NCI-H146 (cell line): ENCODE measurements around the gene SULT1C4.
A peak's percentile ranks its signal among the peaks of the same experiment; 100 is the strongest.
"Not testable (repeated sequence)": the region's sequence is repeated elsewhere in the genome, so short reads cannot be mapped to it uniquely, and the experiment has no call there.

Source experiments
- DNase-seq: peaks from one replicate; lab custom pipeline; 2025; lab: John Stamatoyannopoulos, UW

SULT1C4 gene

DNA sequence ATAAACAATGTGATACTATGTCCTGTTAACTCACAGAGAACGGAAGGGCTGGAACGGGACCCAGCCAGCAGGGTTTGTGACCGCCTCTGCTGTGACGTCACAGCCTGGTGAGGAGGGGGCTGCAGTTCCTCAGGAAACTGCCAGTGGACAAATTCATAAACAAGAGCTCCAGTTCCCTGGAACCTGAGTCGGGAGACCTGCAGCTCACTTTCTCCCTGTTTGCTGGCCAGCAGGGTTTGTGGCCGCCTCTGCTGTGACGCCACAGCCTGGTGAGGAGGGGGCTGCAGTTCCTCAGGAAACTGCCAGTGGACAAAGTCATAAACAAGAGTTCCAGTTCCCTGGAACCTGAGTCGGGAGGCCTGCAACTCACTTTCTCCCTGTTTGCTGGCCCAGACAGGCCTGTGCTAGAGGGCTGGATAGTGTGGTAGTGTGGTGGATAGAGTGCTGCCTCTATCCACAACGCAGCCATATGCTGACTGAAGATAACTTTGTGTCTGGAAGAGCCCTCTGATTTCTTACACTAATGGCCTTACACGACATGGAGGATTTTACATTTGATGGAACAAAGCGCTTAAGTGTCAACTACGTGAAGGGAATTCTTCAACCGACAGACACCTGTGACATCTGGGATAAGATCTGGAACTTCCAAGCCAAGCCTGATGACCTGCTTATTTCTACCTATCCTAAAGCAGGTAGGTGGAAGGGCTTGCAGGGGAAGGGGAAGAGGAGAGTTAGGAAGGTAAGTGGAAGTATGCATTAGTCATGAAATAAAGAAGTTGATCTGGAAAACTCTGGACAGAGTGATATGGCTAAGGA lies at the start of gene SULT1C4:
SULT1C4 (plus strand) TSS at position 140 of the 816 bp plus-strand sequence; CDS start at position 524, 384 bp downstream.
- peak; percentile 77 for DNase-seq

DNA sequence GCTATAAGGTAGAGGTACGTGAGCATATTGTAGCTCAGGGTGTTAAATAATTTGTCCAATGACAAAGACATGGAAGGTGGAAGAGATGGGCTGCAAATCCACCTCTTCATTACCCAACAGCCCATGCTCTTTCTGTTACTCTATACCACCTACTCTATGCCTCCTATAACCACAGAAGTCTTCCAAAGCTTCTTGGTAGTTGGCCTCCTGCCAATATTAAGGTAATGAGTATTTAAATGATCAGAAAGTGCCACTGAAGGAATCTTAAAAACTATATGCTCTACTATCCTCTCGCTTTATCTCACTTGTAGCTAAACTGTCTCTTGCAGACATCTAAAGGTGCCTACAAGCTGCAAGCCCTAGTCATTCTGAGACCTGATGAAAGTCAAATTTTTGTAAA lies 48.0 kb upstream of the SULT1C4 start:
- DNase-seq = no peak

DNA sequence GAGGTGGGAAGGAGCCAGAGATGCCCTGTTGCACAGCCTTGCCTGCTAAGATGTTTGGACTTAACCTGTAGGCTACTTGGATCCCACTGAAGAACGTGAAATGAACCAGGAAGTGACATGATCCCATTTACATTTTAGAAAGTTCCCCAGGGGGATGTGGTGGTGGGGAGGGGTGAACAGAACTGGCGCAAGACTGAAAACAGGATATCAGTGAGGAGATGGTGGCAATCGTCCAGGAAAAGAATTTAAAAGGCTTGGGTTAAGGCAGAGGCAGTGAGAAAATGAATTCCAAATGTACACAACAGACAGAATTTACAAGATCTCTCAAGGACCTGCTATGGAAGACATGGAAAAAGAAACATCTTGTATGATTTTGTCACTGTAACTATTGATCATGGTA lies 46.8 kb upstream of the SULT1C4 start:
- no peak for DNase-seq

DNA sequence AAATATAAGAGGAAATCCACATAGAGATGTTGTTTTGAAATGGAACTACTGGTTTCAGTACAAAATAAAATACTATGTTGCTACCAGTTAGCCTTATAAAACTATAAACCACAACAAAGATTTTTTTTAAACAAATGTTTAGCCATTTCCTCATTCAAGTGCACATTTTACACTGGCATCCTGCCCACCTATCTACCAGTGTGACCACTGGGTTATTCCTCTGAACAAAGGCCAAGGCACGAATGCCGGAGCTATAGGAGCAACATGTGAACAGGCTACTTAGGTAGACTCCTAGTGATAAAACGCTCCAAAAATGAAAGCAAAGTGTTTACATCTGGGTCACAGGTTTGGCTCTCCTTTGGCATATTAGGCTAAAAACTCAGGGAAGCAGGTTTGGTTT lies 31.8 kb upstream of the SULT1C4 start:
- no peak for DNase-seq

DNA sequence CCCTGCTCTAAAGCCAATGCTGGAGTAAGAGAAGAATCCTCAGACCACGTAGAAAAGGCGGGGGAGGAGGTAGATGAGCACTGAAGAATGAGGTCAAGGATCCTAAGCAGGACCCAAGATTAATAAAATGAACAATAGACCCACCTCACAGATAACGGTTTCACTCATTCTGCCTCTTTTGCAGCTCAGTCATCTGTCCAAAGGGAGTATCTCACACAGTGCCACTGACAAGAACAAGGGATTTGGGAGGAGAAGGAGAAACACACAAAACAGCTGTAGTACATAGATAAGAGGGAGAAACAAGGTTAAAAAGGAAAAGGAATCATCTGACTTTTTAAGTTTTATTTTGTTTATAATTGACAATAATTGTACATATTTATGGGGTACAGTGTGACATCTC lies 30.9 kb upstream of the SULT1C4 start:
- DNase-seq = no peak

DNA sequence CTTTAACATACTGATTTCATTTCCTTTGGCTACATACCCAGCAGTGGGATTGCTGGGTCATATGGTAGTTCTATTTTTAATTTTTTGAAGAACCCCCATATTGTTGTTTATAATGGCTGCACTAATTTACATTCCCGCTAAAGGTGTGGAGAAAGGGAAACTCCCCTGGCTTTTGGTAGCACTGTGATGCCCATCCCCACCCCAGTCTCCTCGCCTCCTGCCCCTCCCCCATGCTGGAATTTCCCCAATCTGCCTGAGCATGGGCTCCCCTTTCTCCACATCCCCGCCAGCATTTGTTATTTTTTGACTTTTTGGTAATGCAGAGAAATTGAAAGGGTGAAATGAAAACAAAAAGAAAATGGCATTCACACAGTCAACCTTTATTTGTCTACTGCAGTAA lies 30.0 kb upstream of the SULT1C4 start:
- no peak for DNase-seq

DNA sequence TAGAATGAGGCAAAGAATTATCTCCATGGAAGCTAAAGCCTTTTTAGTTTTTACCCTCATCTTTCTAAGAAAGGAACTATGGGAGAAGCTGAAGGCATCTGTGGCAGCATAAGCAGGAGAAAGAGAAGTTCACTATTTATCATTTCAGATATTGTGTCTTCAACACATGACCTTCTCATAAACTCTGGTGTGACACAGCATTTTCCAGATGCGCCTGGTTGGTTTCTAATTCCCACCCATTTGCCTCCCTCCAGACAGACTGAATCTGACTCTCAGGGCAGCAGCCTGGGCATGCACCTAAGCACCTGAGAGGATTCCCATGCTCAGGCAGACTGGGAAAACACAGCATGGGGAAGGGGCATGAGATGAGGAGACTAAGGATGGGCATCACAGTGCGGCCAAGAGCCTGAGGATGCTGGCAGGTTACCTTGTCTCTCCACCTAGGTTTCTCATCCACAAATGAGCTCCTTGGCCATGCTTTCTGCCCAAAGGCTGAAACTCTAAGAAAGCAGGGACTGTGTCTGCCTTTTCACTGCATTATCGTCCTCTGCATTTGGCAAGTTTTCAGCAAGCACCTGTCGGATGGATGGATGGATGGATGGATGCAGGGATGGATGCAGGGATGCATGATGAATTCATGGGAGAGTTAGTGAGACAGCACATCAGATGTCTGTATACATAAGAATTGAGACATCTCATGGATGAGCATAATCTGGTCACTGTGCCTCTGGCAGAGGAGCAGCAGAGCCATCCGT lies 28.8 kb upstream of the SULT1C4 start:
- no peak for DNase-seq

DNA sequence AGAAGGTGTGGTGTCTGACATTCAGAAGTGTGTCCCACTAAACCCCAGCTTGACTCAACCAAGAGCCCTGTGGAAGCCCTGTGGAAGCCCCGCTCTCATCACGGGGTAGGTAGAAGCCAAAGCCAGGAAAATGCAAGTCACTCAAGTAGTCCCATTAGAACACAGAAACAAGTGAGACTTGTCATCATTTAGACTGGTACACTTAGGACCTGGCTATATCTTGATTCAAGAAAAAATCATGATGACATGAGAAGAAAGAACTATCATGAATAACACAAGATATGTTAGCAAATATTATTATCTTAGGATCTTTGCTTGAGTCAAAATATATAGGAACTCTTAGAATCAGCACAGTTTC lies 28.2 kb upstream of the SULT1C4 start:
- DNase-seq = no peak

DNA sequence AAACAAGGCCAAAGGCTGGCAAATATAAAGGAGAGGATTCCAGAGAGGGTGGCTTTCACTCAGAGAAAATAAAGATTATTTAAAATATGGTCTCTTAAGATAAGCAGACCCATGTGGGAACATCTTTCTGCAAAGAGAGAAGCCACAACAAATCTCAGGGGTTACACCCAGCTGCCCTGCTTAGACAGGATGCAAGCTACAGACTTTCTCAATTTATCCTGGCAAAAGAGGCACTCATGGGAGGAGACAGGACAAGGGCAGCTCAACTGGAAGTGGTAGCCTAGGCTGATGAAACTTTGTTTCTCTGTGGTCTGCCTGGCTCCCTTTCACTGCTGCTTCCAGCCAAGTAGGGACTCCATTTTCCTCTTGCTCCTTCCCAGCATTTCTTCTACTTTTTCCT lies 25.9 kb upstream of the SULT1C4 start:
- DNase-seq = no peak

DNA sequence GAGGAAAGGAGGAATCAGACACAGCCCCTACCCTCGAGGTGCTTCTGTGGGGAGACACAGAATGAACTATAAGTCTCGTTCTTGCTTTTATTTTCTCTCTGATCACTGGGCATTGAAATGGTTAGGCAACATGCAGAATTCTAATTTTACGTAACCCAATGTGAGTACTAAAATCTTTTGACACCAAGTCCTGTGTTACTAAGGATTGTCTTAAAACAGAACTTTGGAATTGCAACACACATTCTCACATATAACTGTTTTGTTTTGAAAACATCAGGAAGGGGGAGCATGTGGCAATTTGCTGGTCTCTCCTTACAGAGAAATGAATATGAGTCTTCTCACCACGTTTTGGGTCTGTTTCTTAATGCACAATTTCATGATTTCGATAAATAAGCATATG lies 23.6 kb upstream of the SULT1C4 start:
- no peak for DNase-seq

DNA sequence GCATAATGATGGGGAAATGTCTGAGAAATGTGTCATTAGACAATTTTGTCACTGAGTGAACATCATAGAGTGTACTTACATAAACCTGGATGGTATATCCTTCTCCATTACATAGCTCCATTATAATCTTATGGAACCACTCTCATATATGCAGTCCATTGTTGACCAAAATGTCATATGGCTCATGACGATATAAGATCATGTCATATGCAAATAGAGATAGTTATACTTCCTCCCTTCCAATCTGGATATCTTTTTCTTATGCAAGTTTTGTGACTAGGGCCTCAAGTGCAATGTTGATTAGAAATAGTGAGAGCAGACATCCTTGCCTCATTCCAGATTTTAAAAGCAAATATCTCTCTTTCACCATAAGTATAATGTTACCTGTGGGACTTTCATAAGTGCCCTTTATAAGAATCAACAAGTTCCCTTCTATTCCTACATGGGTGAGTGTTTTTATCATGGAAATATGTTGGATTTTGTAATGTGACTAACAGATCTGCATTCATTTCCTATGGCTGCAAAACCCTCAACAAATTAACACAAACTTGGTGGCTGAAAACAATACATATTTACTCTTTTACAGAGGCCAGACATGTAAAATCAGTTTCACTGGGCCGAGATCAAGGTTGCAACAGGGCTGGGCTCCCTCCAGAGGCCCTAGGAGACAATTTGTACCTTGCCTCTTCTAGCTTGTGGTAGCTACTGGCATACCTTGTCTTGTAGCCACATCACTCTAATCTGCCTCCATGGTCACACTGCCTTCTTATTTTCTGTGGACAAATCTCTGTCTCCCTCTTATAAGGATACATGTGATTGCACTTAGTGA lies 21.6 kb upstream of the SULT1C4 start:
- no peak for DNase-seq

DNA sequence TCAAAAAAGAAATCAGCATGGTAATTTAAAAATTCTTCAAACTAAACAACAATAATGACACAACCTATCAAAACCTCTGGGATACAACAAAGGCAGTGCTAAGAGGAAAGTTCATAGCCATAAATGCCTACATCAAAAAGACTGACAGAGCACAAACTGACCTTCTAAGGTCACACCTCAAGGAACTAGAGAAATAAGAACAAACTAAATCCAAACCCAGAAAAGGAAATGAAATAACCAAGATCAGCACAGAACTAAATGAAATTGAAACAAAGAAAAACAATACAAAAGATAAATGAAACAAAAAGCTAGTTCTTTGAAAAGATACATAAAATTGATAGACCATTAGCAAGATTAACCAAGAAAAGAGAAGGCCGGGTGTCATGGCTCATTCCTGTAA lies 18.4 kb upstream of the SULT1C4 start:
- DNase-seq = not testable (repeated sequence)

DNA sequence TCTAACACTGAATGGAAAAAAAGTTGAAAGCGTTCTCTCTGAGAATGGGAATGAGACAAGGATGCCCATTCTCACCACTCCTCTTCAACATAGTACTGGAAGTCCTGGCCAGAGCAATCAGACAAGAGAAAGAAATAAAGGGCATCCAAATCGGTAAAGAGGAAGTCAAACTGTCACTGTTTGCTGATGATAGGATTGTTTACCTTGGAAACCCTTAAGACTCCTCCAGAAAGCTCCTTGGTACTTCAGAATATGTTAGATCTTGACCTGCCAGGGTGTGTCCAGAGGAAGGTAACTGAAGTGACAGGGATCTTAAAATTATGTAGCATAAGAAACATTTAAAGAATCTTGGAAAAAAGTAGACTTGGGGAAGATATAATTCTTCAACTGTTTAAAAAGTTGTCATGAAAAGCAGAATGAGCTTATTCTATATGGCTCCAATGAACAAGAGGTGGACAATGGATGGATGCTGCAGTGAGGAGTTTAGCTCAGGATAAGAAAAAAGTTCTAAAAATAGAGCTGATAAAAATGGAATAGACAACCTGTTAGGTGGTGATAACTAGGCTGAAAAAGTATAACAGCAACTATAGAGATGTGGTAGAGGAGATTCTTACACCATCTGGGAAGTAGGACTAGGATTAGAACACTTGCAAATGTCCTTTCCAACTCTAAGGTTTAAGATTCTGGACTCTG lies 16.8 kb upstream of the SULT1C4 start:
- no peak for DNase-seq

DNA sequence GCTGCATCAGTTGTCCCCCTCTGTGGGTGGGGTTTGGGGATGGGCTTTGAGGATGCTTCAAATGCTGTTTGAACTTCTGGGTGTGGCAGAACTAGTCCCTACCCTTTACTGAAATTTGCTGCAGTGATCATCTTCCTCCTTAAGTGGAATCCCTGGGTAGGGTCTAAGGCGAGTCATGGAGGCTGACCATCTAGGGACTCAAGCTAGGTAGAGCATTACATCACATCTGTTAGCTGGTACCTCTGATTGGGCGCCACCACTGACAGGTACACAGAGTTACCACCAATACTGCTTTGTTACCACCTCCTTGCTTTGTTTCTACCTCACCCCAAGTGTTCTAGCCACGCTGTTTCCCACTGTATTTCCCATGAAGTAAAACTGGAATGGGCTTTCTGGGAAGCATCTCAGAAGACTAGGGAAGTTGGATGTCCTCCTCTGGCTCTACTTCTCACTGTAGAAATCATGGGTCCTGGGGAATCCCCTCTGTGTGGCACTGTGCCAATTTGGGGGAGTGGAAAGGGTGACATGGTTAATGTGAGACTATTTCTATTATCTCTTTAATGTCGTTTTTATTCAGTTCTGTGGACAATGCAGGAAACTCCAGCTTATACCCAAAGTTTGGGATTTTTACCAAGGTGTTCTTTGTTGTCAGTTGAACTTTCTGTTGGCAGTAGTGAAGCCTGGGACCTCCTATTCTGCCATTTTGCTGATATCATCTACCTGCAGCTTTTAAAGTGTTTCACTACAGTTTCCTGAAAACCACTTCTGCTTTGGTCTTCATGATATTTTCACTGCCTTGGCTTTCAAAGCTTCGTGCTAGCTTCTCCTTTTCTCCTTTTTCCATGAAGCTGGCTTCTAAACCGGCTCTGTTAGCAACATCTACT lies 14.5 kb upstream of the SULT1C4 start:
- peak; percentile 38 for DNase-seq

DNA sequence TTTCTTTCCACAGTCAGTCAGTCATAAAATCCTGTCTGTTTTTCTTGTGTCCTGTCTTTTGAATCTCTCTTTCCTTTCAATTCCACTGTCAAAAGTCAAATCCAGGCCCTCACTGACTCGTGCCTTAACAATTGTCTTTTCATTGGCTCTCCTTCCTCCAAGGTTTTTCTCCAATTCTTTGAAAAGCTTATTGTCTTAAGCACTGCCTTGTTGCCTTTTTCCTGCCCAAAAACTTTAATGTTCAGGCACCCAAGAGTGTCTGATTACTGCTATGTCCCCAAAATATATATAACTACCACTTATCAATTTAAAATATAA lies 13.9 kb upstream of the SULT1C4 start:
- no peak for DNase-seq

DNA sequence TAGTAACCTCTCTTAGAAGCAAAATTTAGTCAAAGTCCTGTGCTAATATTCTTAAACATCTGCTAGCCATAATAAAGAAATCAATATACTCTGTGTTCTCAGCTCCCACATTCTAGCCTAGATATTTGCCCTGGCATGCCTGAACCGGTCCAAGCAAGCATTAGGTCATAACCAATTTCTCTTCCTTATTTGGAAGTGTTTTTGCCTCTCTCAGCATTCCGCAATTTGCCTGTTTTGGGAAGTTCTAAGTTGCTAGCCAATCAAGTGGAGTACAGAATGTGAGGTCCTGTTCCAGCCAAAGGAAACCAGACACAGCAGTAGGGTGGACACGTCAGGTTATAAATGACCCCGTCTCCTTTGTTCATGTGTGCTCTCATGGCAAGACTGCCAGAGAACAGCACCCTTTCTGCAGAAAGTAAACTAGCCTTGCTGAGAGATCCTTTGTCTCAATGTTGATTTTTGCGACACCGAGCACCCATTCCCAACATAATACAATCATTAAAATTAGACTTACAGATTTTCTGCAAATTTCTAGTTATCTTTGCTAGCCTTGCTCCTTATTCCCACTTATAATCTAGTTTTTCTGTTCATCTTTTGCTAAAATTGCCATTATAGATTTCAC lies 13.0 kb upstream of the SULT1C4 start:
- DNase-seq = peak; percentile 73

DNA sequence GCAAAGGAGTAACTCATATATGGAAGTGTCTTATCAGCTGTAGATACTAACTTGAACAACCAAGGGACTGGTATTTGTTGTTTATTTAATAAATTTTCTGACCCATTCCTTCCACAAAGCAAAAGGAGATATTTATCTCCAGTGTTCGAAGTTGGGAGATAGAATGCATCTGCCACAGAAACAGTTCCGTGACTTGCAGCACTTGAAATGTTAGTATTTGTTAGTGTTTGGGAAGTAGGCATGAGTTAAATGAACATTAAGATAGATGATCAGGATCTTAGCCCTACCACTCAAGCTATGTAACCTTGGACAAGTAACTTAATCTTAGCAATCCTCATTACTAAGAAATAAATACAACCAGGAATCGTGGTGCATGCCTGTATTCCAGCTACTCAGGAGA lies 12.1 kb upstream of the SULT1C4 start:
- DNase-seq = no peak

DNA sequence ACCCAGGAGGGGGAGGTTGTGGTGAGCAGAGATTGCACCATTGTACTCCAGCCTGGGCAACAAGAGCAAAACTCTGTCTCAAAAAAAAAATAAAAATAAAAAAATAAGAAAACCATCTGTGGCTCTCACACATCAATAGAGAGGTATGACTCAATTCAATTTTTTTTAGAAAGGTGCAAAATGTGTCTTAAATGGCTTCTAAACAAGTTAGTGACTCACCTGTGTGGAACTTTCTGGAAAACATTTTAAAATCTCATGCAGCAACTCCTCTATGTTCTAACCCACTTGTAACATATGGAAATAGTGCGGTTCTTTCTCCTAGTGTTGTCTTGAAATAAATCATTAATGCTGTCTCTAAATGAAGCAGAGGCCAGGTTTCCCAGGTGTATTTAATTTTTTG lies 10.7 kb upstream of the SULT1C4 start:
- no peak for DNase-seq

DNA sequence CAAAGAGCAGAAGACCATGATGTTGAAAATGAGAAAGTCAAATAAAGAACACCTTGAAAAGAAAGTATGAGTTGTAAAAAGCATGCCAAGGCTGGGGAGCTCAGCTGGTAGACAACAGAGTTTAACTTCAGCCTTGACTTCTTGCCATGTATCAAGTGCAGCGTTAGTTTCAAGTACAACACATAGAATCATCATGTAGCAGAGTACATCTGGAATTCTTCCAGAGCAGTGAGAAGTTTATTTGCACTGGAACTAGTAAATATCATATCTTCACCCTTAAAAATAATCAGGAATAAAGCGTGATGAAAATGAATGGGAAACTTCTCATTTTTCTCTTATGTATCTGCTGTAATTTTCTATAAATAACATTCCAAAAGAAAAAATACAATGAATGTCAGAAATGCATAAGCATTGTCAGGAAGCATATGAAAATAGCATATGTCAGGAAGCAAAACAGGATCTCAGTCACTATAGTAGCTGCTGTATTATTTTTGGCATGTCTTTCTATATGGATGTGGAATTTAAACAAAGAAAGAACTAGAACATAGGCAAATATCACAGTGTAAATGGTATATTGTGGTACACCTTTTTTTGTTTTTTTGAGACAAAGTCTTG lies 10.1 kb upstream of the SULT1C4 start:
- DNase-seq = no peak

DNA sequence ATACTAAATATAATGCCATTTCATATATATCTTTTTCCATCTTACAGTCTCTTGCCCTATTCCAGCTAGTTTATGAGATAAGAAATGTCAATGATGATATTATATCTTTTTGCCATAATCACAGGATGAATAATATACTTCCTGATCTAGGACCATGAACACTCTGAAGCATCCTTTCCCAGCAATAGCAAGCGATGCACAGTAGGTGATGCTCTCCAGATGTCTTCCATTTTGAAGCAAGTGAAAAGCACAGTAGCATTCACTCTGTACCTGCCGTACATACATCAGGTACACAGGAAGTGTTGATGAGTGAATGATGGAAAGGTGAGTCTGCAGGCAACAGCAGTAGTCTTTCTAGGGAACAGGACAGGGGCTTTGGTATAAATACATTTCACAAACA lies 8.6 kb upstream of the SULT1C4 start:
- DNase-seq = peak; percentile 13
